PFSK-1 (cell line): Measurements from ENCODE around the gene EVI5.

ENCODE experiments used
- FOXP2 ChIP-seq: optimal IDR thresholded peaks from 2 replicates; pipeline ENCODE3; 2011; ENCODE audit warnings: borderline replicate concordance, control low read depth, inconsistent platforms; ENCODE audit not compliant: insufficient read depth; ENCODE audit errors: extremely low read length, extremely low read depth
- POLR2AphosphoS5 ChIP-seq: IDR thresholded peaks from 2 replicates; pipeline ENCODE4 v1.6.1; 2012; ENCODE audit warnings: low read depth, mild to moderate bottlenecking, control low read depth, low read length, moderate library complexity
- SIN3A ChIP-seq: IDR thresholded peaks from 2 replicates; pipeline ENCODE4 v1.6.1; 2012; ENCODE audit warnings: mild to moderate bottlenecking, low read length, moderate library complexity, borderline replicate concordance; ENCODE audit not compliant: insufficient read depth
- TAF1 ChIP-seq: IDR thresholded peaks from 2 replicates; pipeline ENCODE4 v1.6.1; 2012; ENCODE audit warnings: low read length, control low read depth, borderline replicate concordance; ENCODE audit not compliant: insufficient read depth
- TF ChIP-seq, protein P1 (sequence below), 2 experiments: IDR thresholded peaks; 2 replicates each; pipeline versions ENCODE4 v1.6.1 to v1.8.0; 2011 to 2012; ENCODE audit warnings: low read depth in 2 of 2, low read length in 2 of 2, control low read depth in 1 of 2, inconsistent platforms in 1 of 2, mild to moderate bottlenecking in 1 of 2, moderate library complexity in 1 of 2; ENCODE audit not compliant: insufficient read depth in 1 of 2

The EVI5 gene

DNA sequence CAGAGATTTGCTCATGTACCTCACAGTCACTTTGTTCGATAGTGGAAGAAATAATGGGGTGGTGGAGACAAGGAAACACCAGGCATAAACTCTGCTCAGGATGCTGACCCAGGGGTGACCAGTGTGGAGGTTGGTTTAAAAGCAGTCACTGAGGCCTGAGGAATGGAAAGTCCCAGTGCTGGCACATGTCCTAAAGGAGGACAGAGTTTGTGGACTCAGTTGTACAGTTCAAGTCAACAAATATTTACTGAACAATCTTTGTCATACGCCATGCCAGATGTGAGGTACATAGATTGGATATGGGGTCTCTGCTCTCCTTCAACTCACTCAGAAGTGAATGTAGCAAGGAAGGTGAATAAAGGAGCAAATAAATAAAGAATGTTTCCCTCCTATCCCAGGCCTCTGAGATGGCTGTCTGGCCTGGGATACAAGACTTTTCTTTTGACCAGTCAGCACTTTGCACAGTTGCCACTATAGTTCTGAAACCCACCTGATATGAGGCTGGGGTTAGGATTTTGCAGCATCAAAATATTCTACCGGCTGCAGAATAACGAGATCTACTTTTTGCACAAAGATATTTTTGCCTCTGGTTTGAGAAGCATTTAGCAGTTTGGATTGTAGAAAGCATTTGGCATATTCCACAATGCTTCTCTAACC lies 290.3 kb downstream of the EVI5 start:
- TF ChIP-seq SIN3A, result no peak
- TF ChIP-seq TAF1, result no peak
- no peak for TF ChIP-seq POLR2AphosphoS5
- TF ChIP-seq, protein P1, sequence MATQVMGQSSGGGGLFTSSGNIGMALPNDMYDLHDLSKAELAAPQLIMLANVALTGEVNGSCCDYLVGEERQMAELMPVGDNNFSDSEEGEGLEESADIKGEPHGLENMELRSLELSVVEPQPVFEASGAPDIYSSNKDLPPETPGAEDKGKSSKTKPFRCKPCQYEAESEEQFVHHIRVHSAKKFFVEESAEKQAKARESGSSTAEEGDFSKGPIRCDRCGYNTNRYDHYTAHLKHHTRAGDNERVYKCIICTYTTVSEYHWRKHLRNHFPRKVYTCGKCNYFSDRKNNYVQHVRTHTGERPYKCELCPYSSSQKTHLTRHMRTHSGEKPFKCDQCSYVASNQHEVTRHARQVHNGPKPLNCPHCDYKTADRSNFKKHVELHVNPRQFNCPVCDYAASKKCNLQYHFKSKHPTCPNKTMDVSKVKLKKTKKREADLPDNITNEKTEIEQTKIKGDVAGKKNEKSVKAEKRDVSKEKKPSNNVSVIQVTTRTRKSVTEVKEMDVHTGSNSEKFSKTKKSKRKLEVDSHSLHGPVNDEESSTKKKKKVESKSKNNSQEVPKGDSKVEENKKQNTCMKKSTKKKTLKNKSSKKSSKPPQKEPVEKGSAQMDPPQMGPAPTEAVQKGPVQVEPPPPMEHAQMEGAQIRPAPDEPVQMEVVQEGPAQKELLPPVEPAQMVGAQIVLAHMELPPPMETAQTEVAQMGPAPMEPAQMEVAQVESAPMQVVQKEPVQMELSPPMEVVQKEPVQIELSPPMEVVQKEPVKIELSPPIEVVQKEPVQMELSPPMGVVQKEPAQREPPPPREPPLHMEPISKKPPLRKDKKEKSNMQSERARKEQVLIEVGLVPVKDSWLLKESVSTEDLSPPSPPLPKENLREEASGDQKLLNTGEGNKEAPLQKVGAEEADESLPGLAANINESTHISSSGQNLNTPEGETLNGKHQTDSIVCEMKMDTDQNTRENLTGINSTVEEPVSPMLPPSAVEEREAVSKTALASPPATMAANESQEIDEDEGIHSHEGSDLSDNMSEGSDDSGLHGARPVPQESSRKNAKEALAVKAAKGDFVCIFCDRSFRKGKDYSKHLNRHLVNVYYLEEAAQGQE (IDR thresholded peaks at IDR 0.05; ENCODE audit: insufficient read depth in 1 of 2, low read depth in 2 of 2, low read length in 2 of 2), result no peak
- TF ChIP-seq FOXP2, result no peak

DNA sequence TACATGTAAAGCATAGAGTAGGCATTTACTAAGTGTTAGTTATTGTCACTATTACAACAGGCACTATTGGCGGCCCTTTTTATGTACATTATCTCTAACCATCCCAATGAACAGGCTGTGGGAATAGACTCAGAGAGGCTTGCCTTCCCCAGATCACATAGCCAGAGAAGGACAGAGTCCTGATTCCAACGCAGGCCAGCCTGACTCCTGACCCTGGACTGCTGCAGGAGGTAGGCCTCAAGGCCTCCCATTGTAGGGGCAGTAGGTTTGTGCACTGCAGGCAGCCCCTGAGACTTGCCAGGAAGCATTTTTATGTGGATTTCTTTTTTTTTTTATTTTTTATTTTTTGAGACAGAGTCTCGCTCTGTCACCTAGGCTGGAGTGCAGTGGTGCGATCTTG lies 291.8 kb downstream of the EVI5 start:
- no peak for TF ChIP-seq TAF1
- TF ChIP-seq, protein P1 (IDR thresholded peaks at IDR 0.05; ENCODE audit: insufficient read depth in 1 of 2, low read depth in 2 of 2, low read length in 2 of 2), result no peak
- no peak for TF ChIP-seq SIN3A
- TF ChIP-seq POLR2AphosphoS5, result no peak

DNA sequence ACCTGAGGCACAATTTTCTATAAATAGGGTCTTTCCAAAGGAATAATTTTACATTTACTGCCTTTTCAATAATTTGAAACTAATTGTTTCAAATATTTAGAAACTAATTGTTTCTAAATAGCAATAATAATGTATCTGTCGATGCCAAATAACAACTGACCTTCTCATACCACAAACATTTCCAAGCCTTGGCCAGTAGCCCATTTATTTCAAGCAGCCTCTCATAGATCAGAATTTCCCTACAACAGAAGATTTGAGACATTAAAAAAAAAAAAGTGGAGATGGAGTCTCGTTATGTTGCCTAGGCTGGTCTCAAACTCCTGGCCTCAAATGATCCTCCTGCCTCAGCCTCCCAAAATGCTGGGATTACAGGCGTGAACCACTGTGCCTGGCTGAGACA lies 296.1 kb downstream of the EVI5 start:
- TF ChIP-seq SIN3A (no peak), TAF1 (no peak), POLR2AphosphoS5 (no peak), FOXP2 (no peak)
- TF ChIP-seq, protein P1 (IDR thresholded peaks at IDR 0.05; ENCODE audit: insufficient read depth in 1 of 2, low read depth in 2 of 2, low read length in 2 of 2), result no peak

DNA sequence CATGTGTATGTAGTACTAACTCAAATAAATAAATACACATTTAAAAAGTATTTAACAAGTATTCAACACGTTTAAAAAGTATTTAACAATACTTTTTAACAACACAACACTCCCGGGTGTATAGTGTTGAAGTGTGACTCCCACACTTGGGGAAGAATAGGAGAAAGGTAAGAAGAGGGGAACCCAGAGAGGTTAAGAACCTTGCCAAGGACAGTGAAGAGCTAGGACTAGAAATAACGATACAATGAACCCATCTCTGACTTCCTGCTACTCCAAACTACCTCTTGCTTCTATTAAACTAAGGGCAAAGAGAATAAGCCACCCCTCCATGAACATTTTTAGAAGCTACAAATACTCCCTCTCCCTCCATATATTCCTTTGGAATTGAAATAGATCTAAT lies 296.5 kb downstream of the EVI5 start:
- TF ChIP-seq POLR2AphosphoS5 (no peak), SIN3A (no peak), FOXP2 (no peak), TAF1 (no peak)
- TF ChIP-seq, protein P1 (IDR thresholded peaks at IDR 0.05; ENCODE audit: insufficient read depth in 1 of 2, low read depth in 2 of 2, low read length in 2 of 2), result no peak

DNA sequence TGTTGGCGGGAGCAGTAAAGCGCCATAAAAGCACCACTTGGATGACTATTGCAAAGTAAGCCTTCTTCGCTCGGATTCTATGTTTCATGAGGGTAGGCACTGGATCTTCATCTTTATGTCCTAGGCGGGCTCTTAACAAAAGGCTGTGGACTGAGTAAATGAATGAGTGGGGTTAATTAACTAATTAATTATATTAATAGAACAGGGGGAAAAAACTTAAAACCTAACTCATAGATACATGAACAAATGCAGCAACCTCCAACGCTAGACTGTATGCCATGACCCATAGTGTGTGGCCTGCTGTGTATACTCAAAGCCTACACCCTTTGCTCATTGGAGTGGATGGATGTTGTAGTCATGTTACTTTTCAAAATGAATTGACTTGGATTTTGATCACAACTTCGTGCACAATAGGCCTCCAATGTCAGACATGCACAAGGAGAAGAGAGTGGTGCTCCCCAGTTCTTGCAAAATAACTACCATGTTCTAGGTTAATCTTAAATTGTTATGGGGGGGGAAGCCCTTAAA lies 297.8 kb downstream of the EVI5 start:
- TF ChIP-seq, protein P1 (IDR thresholded peaks at IDR 0.05; ENCODE audit: insufficient read depth in 1 of 2, low read depth in 2 of 2, low read length in 2 of 2), result no peak
- TF ChIP-seq SIN3A, result no peak
- TF ChIP-seq TAF1, result no peak
- TF ChIP-seq FOXP2, result no peak
- TF ChIP-seq POLR2AphosphoS5, result no peak
